SK-MEL-5 (cell line): ENCODE results near the gene CYB5A. TPM values are rescaled to one million over a fixed set of nuclear protein-coding genes. Genes with fewer than 3 reads are reported as not detected.
A peak's percentile ranks its signal among the peaks of the same experiment; 100 is the strongest.

Experiments
- DNase-seq: peaks from one replicate; pipeline ENCODE4 v3.0.0-alpha.2; 2016; ENCODE audit warnings: low read depth, low spot score
- in situ Hi-C: cut with HindIII; loops from 2 replicates; pipeline ENCODE4 v1.10.0; 2016; ENCODE audit warnings: low sequenced_read_pairs, high pct_unique_total_duplicates, low pct_unique_long_range_greater_than_20kb
- total RNA-seq: library from RNA; depleted of rRNA; stranded (reverse); fragments of >200 nt; shearing (Covaris generic); gene quantifications from 2 replicates; pipeline ENCODE4 v1.2.3, GENCODE V29; 2014

The CYB5A gene
- total RNA-seq, 1 experiment from 2014 or later, result 46.9 TPM

GRCh38 chr18:74234326-74235171 lies 57.2 kb downstream of the CYB5A start:
- peak; percentile 40 for DNase-seq
- in situ Hi-C loops, result no loop called here

GRCh38 chr18:74233933-74234325 lies 57.8 kb downstream of the CYB5A start:
- DNase-seq, result no peak

GRCh38 chr18:74230922-74231714 lies 60.6 kb downstream of the CYB5A start:
- DNase-seq, result no peak
- in situ Hi-C loops, result no loop called here

More at GRCh38 chr18:74233933-74234325, 57.8 kb downstream of the CYB5A start:
- in situ Hi-C loops, result no loop called here

GRCh38 chr18:74229891-74230290 lies 61.9 kb downstream of the CYB5A start:
- DNase-seq, result no peak
- in situ Hi-C loops, result no loop called here

- in situ Hi-C loops, result no loop called here
Measured at GRCh38 chr18:74229005-74229404, 62.8 kb downstream of the CYB5A start.

GRCh38 chr18:74228312-74228711 lies 63.5 kb downstream of the CYB5A start:
- DNase-seq, result no peak
- in situ Hi-C loops, result no loop called here

More at GRCh38 chr18:74229005-74229404, 62.8 kb downstream of the CYB5A start:
- no peak for DNase-seq

- in situ Hi-C loops, result no loop called here
- no peak for DNase-seq
Measured at GRCh38 chr18:74226666-74227065, 65.1 kb downstream of the CYB5A start.

GRCh38 chr18:74226156-74226555 lies 65.6 kb downstream of the CYB5A start:
- in situ Hi-C loops, result no loop called here
- no peak for DNase-seq

GRCh38 chr18:74225193-74225840 lies 66.4 kb downstream of the CYB5A start:
- in situ Hi-C loops, result no loop called here
- no peak for DNase-seq

- DNase-seq, result no peak
- in situ Hi-C loops, result no loop called here
Measured at GRCh38 chr18:74222710-74223494, 68.9 kb downstream of the CYB5A start.

GRCh38 chr18:74221081-74221480 lies 70.7 kb downstream of the CYB5A start:
- DNase-seq, result no peak
- in situ Hi-C loops, result no loop called here

GRCh38 chr18:74219056-74219455 lies 72.7 kb downstream of the CYB5A start:
- DNase-seq, result peak; percentile 65
- in situ Hi-C loops, result no loop called here

GRCh38 chr18:74217476-74218143 lies 74.2 kb downstream of the CYB5A start:
- DNase-seq, result no peak
- in situ Hi-C loops, result no loop called here

- DNase-seq, result no peak
- in situ Hi-C loops, result no loop called here
Measured at GRCh38 chr18:74216661-74217110, 75.1 kb downstream of the CYB5A start.

- in situ Hi-C loops, result no loop called here
- no peak for DNase-seq
Measured at GRCh38 chr18:74215863-74216262, 75.9 kb downstream of the CYB5A start.

GRCh38 chr18:74213429-74213828 lies 78.3 kb downstream of the CYB5A start:
- no peak for DNase-seq
- in situ Hi-C loops, result no loop called here
